NCI-H1092 (cell line): Measurements from ENCODE around the gene MRPS22.
A peak's percentile ranks its signal among the peaks of the same experiment; 100 is the strongest.
"Not testable (repeated sequence)": the region's sequence is repeated elsewhere in the genome, so short reads cannot be mapped to it uniquely, and the experiment has no call there.

Experiments used
- DNase-seq: peaks from one replicate; lab custom pipeline; 2025; lab: John Stamatoyannopoulos, UW

The MRPS22 gene

DNA sequence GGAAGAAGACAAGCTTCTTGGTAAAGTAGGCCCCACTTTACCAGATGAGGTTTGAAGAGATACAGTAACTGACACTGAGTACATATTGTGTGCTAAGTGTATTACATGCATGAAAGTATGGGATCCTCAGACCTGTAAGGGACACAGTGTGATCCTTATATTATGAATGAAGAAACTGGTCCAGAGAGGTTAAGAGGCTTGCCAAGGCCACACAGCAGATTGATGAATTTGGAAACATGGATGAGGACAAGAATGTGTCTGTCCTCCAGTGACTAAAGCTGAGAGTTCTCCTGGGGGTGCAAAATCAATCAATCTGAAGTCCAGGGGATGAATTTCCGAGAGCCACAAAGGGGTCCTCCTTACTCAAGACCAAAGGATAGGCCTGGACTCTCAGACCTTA, 31.4 kb upstream of the MRPS22 start:
- DNase-seq: no peak

DNA sequence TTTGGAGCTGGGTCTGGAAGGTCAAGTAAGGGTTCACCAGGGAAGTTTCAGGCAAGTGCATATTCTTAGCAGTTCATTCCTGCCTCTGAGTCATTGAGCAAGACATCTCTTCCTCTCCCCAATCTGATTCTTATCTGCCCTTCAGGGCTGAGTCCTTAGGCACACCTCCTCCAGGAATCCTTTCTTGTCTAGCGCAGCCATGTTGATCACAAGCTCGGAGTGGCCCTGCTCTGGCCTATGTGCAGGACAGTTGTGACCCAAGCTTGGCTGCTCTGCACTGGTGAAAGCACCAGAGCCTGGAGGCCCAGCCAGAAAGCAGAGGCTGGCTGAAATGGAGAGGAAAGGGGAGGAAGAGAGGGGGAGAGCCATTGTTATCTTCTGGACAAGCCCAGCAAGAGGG, 30.9 kb upstream of the MRPS22 start:
- no peak for DNase-seq

DNA sequence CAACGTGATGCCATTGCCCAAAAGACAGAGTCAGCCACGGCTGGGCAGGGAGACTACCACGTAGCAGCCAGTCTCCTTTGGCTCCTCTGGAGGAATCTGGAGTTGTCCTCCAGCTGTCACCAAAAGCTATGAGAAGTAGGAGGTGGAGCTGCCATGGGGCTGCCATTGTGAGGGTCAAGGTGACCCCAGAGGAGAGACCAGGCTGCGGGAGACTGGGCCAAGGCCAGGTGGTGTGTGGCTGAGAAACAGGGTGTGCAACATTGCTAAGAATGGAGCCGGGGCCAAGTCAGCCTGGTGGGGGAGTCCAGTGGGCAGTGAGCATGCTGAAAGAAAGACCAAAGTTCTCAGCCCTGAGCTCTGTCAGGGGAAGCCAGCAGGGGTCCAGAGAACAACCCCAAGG, 29.9 kb upstream of the MRPS22 start:
- no peak for DNase-seq

DNA sequence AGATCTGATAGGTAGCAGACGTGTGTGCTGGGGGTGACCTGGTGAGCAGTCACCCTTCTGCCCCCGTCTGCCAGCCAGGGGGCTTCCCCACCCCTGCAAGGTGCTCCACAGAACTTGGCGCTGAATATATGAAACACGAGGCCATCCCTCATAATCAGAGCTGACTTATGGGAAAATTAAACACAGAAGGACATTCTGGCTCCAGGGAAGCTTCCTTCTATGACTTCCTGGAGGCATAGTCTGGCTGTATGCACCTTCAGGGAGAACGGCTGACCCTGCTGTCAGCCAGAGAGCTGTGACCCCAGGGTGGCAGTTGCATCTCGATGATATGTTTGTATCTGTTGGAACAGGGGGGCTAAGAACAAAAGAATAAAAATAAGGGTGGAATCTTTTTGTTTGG, 26.6 kb upstream of the MRPS22 start:
- DNase-seq: no peak

DNA sequence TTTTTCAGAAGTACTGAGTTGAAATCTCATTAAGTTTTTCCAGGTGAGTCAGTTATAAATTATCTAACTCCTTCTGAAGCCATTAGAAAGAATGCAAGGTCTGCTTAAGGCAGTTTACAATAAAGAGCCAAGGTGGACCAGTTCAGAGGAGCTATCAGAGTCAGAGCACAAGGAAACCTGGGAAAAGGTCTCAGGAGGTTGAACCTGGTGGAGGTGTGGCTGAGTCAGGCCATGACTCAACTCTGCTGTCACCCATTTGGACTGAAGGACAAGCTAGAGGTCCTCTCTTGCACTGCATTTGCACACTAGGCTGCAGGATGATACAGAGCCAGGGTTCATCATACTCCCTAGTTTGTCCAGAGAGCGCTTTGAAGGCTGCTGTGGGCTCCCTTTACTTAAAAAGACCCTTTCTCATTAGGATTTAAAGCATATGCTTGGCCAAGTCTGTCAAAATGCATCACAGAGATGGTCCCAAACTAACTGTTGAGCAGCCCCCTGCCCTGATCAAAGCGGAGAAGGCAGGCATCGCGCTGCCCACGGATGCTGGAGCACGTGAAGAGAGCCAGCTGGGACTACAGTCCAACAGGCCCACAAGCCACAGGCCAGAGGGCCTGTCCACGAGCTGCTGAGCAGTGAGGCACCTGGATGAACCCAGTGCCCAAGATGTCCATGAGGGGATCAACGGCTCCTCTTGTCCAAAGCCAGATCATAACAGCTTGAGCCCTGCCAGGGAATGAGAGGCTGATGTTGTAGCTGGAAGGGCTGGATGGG, 26.0 kb upstream of the MRPS22 start:
- DNase-seq: no peak

DNA sequence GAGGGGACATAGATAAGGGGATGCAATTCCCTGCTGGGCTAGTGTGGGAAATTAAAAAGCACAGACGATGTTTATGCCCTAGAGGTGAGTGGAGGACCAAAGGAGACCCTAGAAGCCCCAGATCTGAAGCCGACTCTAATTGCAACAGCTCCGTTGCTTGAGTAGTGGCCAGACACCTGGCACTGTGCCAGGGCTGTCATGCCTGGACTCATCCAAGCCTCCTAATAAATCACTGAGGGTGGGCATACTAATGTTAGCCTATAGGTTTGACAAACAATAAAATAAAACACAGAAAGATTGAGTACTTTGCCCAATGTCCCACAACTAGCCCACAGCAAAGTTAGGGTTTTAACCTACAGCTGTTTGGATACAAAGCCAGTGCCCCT, 25.4 kb upstream of the MRPS22 start:
- no peak for DNase-seq

DNA sequence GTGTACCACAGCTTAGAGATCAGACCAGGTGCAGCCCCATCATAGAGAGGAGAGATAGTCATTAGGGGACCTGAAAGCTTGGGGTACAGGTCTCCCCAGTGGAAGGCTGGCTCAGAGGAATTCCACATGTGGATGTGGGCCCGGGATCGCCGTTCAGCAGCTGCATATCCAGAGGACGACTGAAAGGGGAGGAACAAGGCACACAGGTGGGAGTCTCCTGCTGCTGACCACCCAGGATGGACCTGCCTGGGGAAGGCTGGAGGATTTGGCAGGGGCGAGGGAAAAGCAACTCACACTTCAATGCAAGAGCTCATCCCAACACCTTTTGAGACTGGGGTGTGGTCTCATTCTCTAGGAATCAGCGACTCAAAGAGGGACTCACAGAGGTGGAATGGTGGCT, 25.0 kb upstream of the MRPS22 start:
- no peak for DNase-seq

DNA sequence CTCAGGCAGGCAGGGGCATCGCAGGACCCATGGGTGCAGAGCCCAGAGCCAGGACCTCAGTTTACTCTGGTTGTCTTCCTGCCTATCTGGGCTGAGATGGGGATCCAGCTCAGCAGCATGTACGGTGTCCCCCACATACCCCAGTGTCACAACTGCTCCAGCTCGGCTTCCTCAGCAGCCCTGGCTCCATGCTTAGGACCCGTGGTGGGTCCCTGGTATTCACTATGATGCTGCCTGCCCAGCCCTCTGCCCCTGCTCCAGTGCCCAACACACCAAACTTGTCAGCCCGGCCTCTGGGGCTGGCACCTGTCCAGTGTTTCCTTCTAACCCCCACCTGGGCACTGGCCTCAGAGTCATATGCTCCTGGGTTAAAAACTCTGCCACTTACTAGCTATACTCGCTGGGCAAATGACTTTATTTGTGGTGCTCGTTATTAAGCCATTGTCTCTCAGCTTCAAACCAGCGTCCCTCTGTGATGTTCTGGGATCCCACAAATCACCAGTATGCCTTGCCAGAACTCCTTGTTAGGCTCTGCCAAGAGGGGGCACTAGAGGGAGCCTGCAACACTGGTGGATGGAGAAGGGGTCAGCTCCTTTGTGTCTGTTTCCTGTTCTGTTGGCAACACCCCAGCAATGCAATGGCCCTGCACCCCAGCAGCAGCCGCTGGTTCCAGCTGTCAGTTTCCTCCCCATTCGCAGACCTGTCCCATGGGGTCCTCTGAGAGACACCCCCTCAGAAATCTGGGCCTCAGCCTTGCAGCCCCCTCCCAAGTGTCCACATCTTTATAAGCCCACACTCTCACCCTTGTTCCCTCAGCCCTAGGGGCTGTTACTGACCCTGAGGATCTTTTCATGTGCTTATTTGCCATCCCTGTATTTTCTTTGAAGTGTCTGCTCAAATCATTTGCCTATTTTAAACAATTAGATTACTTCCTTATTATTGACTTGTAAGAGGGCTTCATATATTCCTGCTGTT, 24.1 kb upstream of the MRPS22 start:
- peak; percentile 11 for DNase-seq

DNA sequence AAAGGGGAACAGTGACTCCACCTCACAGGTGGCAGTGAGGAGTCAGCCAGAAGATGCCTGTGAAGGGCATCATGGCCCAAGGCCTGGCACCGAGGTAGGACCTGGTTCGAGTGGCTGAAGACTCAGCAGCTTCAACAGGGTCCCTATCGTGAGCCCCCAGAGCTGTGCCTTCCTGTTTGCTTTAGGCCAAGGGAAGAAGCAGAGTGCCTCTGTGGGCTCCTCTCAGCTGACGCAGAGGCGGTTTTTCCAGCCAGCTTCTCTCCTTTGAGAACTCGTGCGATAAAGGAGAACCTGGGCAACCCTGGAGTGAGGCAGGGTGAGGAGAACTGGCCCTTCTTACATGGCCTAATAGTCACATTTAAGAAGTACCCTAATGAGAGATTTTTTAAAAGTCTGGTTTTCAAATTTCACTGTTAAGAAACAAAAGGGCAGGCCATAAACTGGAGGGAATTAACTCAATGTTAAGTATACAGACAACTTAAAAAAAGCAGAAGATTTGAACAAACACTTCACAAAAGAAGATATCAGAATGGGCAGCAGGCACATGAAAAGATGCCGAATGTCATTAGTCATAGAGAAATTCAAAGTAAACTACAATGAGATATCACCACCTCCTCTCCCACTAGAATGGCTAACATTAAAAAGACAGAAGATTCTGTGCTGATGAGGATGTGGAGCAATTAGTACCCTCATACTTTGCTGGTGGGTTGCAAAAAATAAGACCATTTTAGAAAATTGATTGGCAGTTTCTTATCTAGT, 23.1 kb upstream of the MRPS22 start:
- no peak for DNase-seq

DNA sequence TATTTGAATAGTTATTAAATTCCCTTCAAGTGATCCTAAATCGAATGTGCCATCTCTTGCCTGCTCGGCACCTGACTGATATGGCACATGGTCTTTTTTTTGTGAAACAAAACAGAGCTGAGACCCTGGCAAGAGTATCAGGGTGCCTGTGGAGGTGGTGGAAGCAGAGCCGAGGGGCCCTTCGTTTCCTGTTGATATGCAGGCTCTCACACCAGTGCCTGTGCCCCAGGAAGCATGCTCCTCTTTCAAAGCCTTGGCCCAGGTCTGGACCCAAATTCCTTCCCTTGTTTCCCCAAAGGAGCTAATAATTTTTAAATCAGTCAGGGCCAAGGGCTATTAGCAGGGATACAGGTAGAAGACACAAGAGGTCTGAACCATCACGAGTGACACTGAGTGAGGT, 21.5 kb upstream of the MRPS22 start:
- DNase-seq: no peak

DNA sequence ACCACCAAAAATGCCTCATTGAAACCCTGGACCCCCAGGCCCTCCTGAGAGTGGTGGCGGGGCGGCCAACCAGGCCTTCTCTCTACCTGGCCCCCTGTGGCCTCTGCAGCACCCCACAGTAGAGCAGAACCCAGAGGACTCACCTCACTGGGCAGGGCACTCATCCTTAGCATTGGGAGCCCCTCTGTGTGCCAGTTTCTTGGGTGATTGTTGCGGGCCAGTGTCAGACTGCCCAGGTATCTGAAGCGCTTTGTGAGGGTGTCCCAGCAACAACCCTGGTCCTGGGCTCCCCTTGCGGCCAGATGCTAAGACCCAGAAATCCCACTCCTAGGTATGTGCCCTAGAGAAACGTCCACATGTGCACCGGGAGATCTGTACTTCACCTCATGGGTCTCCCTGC, 20.7 kb upstream of the MRPS22 start:
- no peak for DNase-seq

DNA sequence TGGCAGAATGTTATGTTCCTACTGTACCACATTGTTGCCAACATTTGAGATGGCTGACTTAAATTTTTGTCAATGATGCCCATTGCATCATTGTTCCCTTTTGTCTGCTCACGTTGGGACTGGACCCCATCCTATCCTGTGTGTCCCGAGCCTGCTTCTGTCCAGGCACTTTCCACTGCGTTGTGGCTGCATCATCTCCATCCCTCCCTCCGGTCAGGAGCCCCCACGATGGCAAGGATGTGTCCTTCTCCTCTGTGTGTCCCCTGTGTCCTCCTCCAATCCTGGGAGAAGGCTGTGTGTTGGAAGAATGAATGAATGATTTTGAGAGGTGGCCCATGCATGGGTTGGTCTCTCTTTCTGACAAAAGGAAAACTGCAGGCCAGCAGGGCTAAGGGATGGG, 19.4 kb upstream of the MRPS22 start:
- no peak for DNase-seq

DNA sequence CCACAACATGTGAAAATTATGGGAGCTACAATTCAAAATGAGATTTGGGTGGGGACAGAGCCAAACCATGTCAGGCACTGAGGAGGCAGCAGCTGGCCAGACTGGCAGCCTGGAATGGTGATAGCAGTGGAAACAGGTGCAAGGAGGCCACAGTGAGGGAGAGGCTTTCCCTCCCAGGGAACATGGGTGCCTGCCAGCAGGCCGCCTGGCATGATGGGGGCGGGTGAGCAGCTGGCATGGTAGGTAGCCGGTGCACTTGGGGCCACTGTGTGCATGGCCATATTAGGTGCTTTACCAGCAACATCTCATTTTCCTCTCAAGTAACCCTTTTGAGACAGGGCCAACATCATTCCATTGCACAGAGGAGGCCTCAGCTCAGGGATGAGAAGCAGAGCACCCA, 18.3 kb upstream of the MRPS22 start:
- DNase-seq: no peak

DNA sequence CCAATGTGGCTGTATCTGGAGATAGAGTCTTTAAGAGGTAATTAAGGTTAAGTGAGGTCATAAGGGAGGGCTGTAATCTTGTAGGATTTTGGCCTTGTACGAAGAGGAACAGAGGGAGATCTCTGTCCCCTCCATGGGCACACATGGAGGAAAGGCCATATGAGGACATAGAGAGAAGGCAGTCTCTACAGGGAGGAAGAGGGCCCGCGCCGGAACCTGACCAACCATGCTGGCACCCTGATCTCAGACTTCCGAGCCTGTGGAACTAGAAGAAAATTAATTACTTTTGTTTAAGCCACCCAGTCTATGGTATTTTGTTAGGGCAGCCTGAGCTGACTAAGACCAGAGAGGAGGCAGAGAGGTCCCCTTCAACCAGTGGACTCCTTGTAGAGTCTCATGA, 17.7 kb upstream of the MRPS22 start:
- DNase-seq: no peak

DNA sequence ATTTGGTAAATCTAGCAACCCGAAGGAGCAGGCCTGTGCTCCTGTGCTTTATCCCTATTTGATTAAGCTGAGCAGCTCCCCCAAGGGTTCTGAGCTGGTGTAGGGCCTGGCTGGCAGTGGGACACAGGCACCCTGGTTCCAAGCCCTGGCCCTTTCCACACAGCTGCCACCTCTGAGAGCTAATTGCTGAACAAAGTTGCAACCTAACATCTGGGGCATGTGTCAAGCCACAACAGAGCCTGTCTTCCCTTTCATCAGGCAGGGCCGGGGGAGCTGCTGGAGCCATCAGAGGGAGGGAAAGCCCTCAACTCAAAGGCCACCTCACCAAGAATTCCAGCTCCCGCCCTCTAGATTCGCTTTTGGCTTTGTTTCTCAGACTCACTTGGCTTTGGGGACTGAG, 17.1 kb upstream of the MRPS22 start:
- no peak for DNase-seq

DNA sequence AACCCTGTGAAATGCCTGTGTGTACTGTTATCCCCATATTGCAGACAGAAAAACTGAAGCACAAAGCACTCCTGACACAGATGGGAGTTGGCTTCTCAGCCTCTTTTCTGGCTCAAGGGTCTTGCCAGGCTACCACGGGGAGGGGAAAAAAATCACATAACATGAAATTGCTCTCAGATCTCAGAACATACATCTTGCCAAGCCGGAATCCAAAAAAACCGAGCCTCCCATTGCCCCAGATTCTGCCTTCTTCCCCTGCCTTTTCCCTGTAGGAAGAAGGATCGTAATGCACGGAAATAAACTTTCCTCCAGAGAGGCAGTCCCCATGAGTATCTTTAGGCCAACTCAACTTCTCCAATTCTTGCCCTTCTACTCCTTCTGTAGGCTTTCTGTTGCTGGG, 16.6 kb upstream of the MRPS22 start:
- DNase-seq: no peak

DNA sequence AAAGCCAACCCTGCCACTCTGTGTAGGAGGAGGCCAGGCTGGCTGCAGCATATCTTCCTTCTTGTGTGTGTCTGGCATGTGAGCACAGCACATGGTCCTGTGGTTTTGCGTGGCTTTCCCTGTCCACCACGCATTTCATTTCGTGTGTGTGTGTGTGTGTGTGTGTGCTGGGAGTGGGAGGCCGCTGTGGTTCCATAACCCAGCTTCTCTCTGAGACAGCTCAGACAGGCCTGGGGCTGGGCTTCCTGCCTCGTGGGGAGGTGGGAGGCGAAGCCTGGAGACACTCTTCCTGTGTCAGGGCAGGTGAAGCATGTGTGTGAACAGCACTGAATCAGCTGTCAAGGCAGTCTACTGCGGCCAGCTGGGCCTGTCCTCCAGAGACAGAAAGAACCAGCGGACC, 16.0 kb upstream of the MRPS22 start:
- DNase-seq: no peak

DNA sequence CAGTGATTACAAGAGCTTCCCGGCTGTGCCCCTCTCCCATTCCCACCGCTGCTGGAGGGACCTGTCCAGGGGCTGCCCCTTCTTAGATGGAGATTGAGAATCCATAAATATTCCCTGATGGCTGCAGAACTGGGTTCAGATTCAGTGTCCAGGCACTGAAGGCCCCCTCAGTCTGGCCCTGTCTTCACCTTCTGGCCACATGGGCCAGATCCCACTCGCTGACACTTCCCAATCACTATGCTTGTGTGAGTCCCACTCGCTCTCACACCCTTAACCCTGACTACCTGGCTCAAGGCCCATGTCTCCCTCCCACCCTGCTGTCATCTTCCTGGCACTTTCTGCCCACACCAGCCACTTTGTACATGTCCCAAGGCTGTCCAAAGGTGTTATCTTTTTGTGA, 15.5 kb upstream of the MRPS22 start:
- no peak for DNase-seq

DNA sequence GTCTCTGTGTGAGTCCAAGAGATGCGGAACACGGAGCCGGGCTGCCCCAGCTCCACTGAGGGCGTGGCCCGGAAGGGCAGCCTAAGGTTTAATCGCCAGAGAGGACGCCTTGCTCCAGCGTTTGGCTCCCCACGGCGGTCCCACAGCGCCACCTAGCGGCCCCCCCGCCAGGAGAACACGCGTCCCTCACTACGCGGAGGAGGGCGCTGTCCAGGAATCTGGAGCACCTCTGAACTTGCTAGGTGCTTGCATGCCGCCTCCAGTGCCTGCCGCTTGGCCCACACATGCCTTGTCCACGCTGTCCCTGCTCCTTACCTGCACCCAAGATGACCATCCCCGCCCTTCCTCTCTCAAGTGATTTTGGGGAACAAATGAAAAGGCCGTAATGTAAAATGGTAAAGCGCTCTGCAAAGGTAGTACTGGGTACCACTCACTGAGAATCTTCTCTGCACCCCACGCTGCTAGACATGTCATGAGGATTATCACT, 14.4 kb upstream of the MRPS22 start:
- DNase-seq: peak; percentile 67

DNA sequence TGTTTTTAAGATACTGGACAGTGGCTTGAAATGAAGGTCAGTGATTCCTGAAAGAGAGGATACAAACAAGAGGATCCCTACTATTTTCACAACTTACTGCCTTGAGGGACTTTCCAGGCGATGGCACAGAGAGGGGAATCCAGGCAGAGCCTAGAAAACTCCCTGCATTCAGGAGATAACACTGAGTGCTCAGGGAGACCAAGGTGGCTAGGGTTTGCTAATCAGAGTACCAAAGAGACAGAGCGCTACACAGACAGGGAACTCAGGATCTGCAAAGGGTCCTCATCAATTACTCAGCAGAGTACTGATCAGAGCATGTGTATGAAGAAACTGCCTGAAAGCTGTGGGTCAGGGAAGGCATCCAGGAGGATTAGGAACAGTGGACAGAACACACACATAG, 11.7 kb upstream of the MRPS22 start:
- no peak for DNase-seq

DNA sequence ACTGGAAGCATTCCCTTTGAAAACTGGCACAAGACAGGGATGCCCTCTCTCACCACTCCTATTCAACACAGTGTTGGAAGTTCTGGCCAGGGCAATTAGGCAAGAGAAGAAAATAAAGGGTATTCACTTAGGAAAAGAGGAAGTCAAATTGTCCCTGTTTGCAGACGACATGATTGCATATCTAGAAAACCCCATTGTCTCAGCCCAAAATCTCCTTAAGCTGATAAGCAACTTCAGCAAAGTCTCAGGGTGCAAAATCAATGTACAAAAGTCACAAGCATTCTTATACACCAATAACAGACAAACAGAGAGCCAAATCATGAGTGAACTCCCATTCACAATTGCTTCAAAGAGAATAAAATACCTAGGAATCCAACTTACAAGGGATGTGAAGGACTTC, 9.1 kb upstream of the MRPS22 start:
- not testable (repeated sequence) for DNase-seq

DNA sequence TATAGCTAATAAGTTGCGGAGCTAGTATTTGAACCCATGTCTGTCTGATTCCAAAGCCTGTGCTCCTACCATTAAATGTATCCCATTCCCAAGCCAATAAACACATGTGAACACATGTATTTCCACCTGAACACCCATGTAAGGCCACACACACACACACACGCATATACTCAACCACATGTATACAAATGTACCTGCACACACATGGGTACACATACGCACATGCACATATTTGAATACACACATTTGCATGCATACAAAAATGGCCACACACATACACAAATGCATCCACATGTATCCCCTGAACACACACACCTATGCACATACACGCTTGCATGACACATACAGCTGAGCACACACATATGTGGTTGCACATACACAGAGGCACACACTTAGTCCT, 5.4 kb upstream of the MRPS22 start:
- no peak for DNase-seq
